GM18867 (cell line): ENCODE data around the gene CMIP.

Experiments used
- ATAC-seq: cut with Tn5 transposase; IDR thresholded peaks from one replicate; pipeline ENCODE4 v1.9.1; 2021; ENCODE audit warnings: mild to moderate bottlenecking, moderate library complexity; ENCODE audit not compliant: unreplicated experiment

CMIP gene

DNA sequence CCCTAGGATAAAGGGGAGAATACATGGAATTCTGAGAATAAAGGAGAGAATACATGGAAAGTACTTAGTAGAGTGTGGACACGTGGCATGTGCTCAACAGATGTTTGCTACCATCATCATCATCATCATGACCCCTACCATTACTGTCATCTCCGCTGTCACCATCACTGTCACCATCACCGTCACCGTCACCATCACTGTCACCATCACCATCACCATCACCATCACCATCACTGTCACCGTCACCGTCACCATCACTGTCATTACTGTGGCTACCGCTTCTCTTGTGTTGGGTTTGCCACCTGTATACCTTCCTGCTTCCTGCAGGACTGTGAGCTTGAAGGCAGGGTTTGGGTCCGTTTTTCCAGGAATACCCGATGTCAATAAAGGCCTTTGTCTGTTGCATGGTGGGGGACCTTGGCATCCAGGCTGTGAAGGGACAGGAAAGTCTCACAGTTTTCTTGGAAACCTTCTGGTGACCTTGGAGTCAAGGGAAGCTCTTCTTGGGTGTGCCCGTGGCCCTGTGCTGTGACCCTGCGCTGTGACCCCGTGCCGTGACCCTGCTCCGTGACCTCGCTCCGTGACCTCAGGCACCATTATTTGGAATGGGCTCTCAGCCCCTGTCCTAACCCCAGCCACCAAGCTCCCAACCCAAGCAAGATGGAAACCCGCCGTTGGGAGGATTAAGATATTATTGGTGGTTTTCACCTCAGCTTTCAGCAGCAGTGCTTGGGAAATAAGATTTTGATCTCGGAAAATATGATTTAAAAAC, 14.4 kb downstream of the CMIP start:
- ATAC-seq: no peak

DNA sequence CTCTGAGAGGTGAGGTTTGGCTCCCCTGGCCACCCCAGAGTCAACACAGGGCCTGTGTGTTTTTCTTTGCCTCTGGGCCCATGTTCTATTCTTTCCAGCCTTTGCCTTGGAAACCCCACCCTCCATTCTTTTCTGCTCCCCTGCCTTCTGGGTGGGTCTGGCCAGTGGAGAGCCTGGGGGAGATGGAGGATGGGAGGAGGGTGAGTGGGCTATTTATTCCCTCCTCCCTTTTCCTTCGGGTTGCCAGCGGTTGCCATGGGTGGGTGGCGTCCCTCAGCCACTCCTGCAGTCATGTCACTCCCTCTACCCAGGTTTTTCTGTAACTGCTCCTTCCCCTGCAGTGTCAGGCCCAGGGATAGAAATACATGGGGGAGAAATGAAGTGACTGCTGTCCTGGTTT, 15.5 kb downstream of the CMIP start:
- no peak for ATAC-seq

DNA sequence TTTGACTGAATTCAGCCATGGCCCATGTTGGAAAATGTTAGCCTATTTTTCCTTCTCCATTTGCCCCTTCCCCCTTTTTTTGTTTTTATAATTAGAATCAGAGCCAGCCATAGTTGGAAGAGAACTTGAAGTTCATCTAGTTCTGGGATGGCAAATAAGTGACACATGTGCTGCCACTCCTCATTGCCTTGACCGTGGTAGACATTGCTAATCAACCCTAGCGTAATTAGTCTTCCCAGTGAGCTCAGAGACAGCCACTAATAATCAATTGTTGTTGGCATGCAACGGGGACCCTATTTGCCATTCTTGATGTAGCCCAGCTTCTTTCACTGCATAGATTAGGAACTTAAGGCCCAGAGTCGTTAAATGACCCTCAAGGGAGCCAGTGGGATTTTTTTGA, 16.6 kb downstream of the CMIP start:
- ATAC-seq: no peak

DNA sequence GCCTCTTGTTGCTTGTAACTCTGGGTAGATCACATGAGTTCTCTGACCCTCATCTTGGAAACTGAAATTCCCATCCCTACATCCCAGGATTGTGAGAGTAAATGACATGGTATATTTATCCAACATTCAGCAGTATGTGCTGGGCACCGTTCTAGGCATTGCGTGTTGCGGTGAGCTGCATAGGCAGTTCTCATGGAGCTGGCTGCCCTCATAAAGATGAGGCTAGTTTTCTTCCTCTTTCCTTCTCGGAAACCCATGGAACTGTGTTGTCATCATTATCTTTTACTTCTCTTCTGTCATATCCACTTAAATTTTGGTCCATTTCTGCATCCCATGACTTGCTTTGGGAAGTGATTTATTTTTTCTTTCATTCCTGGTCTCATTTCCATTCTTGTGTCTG, 17.2 kb downstream of the CMIP start:
- ATAC-seq: no peak

DNA sequence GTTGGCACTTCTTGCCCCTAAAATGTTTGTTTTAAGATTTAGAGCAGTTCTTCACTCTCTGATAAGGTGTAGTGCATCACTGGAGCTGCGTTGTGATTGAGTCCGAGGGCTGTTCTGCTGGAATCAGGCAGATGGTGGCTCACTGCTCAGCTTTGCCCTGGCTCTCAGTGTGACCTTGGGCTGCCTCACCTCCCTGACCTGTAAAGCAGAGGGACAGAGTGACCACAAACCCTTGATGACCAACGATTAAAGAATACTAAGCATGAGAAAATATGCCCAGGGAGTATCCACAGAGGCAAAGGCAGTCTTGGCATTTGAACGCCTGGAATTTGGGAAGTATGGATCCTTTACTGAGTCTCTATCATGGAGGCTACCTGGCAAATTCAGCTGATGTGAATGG, 18.1 kb downstream of the CMIP start:
- ATAC-seq: no peak

DNA sequence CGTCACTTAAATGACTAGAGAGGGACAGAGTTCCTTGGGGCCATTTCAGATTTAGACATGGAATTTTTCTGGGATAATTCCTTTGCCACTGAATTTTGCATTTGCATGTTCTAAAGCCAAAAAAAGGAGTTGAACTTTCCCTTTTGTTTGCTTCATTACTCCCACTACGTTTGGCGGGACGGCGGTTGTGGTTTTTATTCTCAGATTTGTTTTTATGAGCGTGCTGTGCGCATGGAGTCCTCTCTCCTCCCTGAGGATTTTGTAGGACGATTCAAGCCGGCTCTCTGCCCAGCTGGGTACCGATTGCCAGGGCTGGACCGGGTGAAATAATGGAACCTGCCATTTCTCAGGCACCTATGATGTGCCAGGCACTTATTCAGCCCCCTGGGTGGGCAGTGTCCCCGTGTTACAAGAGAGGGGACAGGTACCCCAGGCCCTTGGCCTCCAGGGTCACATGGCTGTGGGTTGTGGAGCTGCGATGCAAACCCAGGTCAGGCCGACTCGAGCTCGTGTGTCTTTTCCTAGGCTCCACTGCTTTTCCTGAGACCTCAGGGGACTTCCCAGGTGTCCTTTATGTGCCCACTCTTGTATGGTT, 18.8 kb downstream of the CMIP start:
- no peak for ATAC-seq

DNA sequence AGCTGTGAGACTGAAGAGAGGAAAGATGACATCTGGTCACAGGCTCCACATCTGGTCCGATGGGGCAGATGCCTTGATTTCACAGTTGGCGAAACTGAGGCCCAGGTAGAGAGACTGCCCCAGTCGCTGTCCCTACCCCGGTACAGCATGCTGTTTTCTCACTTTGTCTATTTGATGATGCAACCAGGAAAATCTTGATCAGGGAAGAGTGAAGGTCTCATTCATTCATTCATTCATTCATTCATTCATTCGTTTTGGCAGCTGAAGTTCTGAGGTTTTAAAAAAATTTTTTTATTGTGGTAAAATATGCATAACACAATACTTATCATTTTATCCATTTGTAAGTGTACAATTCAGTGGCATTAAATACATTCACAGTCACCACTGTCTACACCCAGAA, 19.7 kb downstream of the CMIP start:
- ATAC-seq: no peak

GRCh38 chr16:81465375-81465943, 20.9 kb downstream of the CMIP start:
- ATAC-seq: no peak

GRCh38 chr16:81466356-81466980, 21.9 kb downstream of the CMIP start:
- no peak for ATAC-seq

- ATAC-seq: no peak
Measured at GRCh38 chr16:81467072-81467471, 22.5 kb downstream of the CMIP start.

GRCh38 chr16:81467815-81468214, 23.2 kb downstream of the CMIP start:
- ATAC-seq: no peak

DNA sequence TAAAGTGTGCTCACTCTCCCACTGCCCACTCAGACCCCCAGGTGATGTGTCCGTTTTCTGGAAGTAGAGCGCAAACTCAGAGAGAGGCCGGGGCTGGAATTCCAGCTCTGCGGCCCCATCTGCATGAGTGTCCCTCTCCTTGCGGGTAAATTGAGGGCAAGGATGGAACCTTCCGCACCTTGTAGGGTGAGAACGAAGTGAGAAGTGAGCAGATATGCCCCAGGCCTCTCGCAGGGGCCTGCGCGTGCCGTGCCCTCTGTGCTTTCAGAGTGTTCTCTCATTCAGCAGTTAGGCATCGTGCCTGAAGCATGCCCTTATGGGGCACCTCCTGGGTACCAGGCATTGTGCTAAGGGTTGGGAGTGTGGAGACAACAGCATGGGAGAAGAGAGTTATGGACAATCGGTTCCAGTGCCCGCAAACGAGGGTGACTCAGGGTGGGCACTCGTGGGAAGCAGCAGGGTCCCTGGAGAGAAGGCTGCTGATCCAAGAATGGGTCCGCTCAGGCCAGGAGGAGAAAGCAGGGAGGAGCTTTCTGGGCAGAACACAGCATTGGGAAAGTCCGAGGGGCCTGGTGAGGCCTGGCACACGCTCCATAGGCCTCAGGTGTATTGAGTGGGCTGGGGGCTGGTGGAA, 23.8 kb downstream of the CMIP start:
- ATAC-seq: no peak

- ATAC-seq: no peak
Measured at GRCh38 chr16:81469183-81469677, 24.6 kb downstream of the CMIP start.

DNA sequence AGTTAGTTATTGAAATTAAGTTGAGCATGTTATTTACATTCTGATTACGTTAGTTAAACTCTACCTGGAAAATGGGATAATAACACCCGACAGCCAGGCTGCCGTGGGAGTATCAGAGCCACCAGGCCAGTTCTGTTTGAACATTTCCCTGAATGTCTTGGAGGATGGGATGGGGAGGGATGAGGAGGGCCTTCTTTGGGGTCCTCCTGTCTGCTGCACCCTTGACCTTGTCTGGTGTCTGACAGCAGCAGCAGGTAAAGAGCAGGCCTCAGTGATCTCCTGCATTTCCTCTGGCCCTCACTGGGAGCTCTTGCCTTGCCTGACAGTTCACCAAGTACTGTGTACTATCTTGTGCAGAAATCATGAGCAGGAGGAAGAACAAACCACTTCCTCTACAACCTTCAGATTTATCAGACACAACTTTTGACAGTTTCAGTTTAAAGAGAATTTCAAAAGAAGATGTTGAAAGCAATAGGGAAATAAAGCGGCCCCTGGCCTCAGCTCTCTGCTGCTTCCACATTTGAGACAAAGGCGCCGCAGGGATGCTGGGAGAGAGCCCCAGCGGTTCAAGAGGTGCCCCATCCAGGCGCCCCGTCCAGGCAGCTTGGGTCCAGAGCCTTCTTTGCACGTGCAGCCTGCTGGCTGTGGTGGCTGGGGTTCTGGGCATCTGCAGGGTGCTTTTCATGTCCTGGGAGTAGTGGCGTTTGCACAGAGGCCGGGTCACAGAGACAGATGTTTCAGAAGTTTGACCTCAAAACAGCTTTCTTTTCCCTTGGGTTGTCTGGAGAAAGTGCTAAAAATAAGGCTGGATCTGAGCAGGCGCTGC, 25.3 kb downstream of the CMIP start:
- peak; percentile 83 for ATAC-seq

DNA sequence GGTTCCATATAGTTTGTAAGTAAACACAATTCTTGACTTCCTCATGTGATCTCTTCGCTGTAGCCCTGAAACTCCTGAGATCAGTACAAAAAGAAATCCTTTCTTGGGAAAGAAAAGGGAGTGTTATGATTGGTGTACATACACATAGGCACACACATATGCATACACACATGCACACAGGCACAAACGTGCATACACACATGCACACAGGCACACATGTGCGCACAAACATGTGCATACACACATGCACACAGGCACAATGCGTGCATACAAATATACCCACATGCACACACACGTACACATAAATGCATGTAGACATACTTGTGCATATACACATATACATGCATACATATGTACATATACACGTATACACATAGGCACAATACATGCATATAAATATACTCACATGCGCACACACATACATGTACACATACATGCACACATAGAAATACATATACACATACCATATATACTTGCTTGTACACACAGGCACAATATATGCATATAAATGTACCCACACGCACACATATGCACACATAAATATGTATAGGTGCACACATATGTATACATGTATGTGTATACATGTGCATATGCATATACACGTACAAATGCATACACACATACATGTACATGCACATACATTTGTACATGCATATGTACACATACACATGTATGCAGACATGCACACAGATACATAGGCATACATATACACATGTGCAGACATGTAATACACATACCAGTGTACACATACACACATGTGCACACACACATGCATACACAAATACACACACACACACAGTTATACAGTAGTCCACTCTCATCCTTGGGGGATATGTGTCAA, 26.4 kb downstream of the CMIP start:
- ATAC-seq: no peak

DNA sequence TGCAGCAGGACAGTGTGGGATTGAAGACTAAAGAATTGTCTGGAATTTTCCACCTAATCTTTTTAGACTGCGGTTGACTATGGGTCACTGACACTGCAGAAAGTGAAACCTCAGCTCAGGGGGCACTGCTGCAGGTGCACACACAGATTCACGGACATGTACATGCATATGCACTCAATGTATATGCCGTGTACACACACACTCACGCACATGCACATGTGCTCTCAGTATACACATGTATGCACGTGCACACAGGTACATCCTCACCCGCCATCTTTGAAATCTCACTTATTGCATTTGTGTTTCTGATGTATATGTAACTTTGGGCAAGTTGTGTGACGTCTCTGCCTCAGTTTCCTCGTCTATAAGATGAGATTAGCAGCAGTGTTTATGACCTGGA, 27.3 kb downstream of the CMIP start:
- no peak for ATAC-seq

- no peak for ATAC-seq
Measured at GRCh38 chr16:81472391-81472790, 27.8 kb downstream of the CMIP start.

DNA sequence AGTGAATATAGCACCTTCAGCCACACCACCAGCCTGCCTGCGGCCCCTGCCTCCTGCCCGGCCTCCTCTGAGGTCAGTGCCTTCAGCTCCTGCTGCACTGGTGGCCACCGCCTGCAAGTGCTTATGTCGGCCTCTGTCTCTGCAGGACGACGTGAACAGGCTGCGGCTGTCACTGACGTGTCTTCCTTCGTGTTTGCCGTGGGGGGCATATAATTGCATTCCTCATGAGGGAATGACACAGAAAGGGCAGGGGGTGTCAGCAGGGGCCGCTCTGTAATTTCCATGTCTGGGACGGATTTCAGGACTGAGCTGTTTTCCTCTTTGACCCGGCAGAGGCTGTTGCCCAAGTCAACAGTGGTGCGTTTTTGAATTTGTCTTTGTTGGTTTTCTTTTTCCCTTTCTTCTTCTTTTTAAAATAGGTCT, 28.5 kb downstream of the CMIP start:
- ATAC-seq: no peak

- no peak for ATAC-seq
Measured at GRCh38 chr16:81473558-81473957, 28.9 kb downstream of the CMIP start.
